Gastroesophageal sphincter (tissue), 3 donors: ENCODE measurements around the gene VTCN1.

Experiments
- EP300 ChIP-seq: sonication (generic); formaldehyde crosslinking; IDR thresholded peaks from one replicate; pipeline ENCODE4 v1.6.1; 2017; ENCODE audit warnings: antibody characterized with exemption, mild to moderate bottlenecking
- POLR2A ChIP-seq, 2 donors: fragments of 450-650 bp; IDR thresholded peaks; one replicate each; pipeline ENCODE4 v1.6.1; 2017; ENCODE audit warnings: antibody characterized with exemption in 2 of 2, mild to moderate bottlenecking in 2 of 2, moderate library complexity in 1 of 2
- POLR2AphosphoS5 ChIP-seq: sonication (generic); formaldehyde crosslinking; IDR thresholded peaks from one replicate; pipeline ENCODE4 v1.6.1; 2017; ENCODE audit warnings: antibody characterized with exemption
- TF ChIP-seq, protein P1 (sequence below), 4 experiments: fragments of 200-600 bp in 2 of 4; fragments of 450-650 bp in 2 of 4; sonication (generic) in 1 of 4; IDR thresholded peaks; one replicate each; pipeline ENCODE4 v1.5.1; 2017 to 2019; ENCODE audit warnings: antibody characterized with exemption in 4 of 4, mild to moderate bottlenecking in 2 of 4, moderate library complexity in 2 of 4

GRCh38 chr1:117118137-117118536, 92.6 kb downstream of the VTCN1 start:
- TF ChIP-seq, protein P1, sequence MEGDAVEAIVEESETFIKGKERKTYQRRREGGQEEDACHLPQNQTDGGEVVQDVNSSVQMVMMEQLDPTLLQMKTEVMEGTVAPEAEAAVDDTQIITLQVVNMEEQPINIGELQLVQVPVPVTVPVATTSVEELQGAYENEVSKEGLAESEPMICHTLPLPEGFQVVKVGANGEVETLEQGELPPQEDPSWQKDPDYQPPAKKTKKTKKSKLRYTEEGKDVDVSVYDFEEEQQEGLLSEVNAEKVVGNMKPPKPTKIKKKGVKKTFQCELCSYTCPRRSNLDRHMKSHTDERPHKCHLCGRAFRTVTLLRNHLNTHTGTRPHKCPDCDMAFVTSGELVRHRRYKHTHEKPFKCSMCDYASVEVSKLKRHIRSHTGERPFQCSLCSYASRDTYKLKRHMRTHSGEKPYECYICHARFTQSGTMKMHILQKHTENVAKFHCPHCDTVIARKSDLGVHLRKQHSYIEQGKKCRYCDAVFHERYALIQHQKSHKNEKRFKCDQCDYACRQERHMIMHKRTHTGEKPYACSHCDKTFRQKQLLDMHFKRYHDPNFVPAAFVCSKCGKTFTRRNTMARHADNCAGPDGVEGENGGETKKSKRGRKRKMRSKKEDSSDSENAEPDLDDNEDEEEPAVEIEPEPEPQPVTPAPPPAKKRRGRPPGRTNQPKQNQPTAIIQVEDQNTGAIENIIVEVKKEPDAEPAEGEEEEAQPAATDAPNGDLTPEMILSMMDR (IDR thresholded peaks at IDR 0.05), result no peak
- no peak for TF ChIP-seq EP300
- no peak for TF ChIP-seq POLR2AphosphoS5
- no peak for TF ChIP-seq POLR2A (IDR thresholded peaks at IDR 0.05)
